Measurements from ENCODE around the gene F5. TPM values are rescaled to one million over a fixed set of nuclear protein-coding genes. Genes with fewer than 3 reads are reported as not detected.

F5 gene
- total RNA-seq, 1 donor: not detected

DNA sequence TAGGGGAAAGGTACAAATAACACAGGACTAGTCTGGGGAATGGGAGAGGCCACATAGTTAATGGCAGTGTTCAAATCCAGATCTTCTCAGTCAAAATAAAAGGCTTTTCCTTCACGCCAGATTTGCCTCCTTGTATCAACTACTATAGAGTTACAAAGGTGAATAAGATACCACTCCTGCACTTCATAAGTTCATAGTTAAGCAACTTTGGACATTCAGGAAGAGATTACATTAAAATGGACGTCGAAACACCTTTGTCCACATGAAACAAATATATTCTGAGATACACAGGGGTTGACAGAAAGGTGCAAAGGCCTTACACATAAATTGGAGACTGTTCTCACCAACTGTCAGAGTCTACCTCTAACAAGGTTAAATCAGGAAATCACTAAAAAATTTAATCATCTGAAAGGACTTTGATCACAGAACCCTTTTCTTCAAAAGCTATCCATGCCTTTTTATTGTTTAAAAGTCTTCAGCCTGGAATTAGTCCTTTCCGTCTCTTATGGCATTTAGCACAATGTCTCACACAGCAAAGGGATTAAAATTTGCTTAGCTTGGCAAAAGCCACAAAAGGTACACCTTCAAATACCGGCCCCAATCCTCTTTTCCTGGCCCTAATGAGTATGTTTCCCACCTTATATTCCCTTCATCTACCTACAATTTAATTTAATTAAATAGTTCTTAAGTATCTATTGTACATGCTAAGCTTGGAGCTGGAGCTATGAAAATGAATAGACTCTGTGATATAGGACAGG is 8.1 kb downstream of the F5 start:
- peaks cover 3% of the 10 kb centered on the region for H3K27me3 ChIP-seq (ENCODE audit: insufficient read depth, low read length)
- no peak overlapping the region for H3K4me3 ChIP-seq (ENCODE audit: insufficient read depth, low read length)
- no peak for DNase-seq (ENCODE audit: insufficient read length, low spot score, missing footprints)
- H3K4me2 ChIP-seq (ENCODE audit: insufficient read depth, low read length): no peak overlapping the region
- no peaks in the 10 kb centered on the region for H4K20me1 ChIP-seq (ENCODE audit: insufficient read depth, low read length)
- H3K36me3 ChIP-seq (ENCODE audit: insufficient read depth, low read length): no peaks in the 10 kb centered on the region
- no peaks in the 10 kb centered on the region for H3K79me2 ChIP-seq (ENCODE audit: insufficient read depth, low read length)
- no peaks in the 10 kb centered on the region for H3K4me1 ChIP-seq (ENCODE audit: insufficient read depth, low read length)
- H3K9me3 ChIP-seq (ENCODE audit: low read depth, low read length): no peaks in the 10 kb centered on the region
- TF ChIP-seq, protein P1, sequence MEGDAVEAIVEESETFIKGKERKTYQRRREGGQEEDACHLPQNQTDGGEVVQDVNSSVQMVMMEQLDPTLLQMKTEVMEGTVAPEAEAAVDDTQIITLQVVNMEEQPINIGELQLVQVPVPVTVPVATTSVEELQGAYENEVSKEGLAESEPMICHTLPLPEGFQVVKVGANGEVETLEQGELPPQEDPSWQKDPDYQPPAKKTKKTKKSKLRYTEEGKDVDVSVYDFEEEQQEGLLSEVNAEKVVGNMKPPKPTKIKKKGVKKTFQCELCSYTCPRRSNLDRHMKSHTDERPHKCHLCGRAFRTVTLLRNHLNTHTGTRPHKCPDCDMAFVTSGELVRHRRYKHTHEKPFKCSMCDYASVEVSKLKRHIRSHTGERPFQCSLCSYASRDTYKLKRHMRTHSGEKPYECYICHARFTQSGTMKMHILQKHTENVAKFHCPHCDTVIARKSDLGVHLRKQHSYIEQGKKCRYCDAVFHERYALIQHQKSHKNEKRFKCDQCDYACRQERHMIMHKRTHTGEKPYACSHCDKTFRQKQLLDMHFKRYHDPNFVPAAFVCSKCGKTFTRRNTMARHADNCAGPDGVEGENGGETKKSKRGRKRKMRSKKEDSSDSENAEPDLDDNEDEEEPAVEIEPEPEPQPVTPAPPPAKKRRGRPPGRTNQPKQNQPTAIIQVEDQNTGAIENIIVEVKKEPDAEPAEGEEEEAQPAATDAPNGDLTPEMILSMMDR (IDR thresholded peaks at IDR 0.05; ENCODE audit: extremely low read depth, low read depth, low read length): no peak
- H3K27ac ChIP-seq (ENCODE audit: low read depth, low read length): no peak overlapping the region
- no peak overlapping the region for H2AFZ ChIP-seq (ENCODE audit: low read length)

DNA sequence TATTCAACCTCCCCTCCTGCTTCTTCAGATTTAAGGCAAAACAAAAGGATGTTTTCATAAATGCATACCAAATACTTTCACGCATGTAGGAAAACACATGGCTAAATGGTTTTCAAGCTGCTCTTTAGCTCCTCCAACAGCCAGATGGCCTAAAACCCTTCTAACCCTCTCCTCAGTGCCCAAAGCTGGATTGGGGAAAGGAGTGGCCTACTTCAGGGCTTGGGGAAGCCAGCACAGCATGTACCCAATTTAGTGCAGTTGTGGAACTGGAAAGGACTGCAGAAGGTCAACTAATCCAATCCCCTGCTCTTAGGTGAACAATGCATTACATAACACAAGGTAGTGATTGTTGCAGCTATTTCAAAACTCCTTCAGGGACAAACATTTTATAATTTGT is 9.3 kb downstream of the F5 start:
- H4K20me1 ChIP-seq (ENCODE audit: insufficient read depth, low read length): no peaks in the 10 kb centered on the region
- no peak for DNase-seq (ENCODE audit: insufficient read length, low spot score, missing footprints)
- H3K27me3 ChIP-seq (ENCODE audit: insufficient read depth, low read length): no peaks in the 10 kb centered on the region
- H3K79me2 ChIP-seq (ENCODE audit: insufficient read depth, low read length): no peaks in the 10 kb centered on the region
- H3K9me3 ChIP-seq (ENCODE audit: low read depth, low read length): no peaks in the 10 kb centered on the region
- H2AFZ ChIP-seq (ENCODE audit: low read length): no peak overlapping the region
- no peaks in the 10 kb centered on the region for H3K4me1 ChIP-seq (ENCODE audit: insufficient read depth, low read length)
- TF ChIP-seq, protein P1 (IDR thresholded peaks at IDR 0.05; ENCODE audit: extremely low read depth, low read depth, low read length): no peak
- H3K27ac ChIP-seq (ENCODE audit: low read depth, low read length): no peak overlapping the region
- no peak overlapping the region for H3K4me2 ChIP-seq (ENCODE audit: insufficient read depth, low read length)
- H3K36me3 ChIP-seq (ENCODE audit: insufficient read depth, low read length): no peaks in the 10 kb centered on the region
- H3K4me3 ChIP-seq (ENCODE audit: insufficient read depth, low read length): no peak overlapping the region

DNA sequence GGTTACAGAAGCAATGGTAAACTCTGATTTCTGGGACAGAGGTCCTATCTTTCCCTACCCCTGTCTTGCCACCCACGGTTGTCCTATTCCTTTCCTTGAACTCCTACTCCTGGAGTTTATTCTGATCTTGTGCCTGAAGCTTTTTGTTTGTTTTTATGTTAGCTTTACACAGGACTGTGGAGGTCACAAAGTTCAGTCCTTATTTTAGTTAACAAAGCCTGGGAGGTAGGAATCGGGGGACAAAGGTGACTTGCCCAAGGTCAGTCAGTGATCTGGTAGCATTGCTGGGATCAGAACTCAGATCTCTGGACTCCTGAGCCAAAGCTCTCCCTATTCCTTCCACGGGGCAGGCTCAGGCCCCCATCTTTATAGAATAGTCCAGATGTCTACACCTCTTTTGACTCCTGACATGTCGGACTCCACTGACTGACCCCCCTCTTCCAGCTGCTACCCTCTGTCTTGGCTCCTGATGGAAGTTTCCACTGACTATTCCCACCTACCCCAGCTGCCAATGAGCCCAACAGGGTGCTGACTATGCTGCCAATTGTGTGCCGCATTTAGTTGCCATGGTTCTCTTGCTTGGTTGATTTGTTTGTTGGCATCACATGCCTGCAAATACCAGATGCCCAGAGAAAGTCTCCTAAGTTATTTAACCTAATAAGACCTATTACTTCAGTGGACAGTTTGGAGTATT is 9.9 kb downstream of the F5 start:
- H3K4me1 ChIP-seq (ENCODE audit: insufficient read depth, low read length): no peaks in the 10 kb centered on the region
- TF ChIP-seq, protein P1 (IDR thresholded peaks at IDR 0.05; ENCODE audit: extremely low read depth, low read depth, low read length): no peak
- H3K9me3 ChIP-seq (ENCODE audit: low read depth, low read length): no peaks in the 10 kb centered on the region

DNA sequence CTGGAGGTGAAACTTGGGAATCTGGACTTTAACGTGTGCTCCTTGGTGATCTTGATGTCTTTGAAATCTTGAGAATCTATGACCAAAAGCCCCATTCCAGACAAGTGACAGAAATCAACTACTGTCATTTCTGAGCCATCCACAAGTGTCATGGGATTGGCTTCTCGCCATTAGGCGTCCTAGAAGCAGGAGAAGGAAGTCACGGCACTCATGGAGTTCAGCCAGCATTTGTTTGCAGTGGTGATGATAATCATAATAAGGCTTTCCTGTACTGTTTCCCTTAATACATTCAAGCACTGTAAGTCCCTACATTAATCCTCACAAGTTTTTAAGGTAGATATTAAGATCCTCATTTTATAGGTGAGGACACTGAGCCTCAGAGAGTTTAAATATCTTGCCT is 11.9 kb downstream of the F5 start:
- no peak for DNase-seq (ENCODE audit: insufficient read length, low spot score, missing footprints)
- Histone ChIP-seq H3K27me3 (ENCODE audit: insufficient read depth, low read length) (no peaks in the 10 kb centered on the region), H3K4me2 (ENCODE audit: insufficient read depth, low read length) (no peak overlapping the region), H2AFZ (ENCODE audit: low read length) (no peak overlapping the region), H3K9me3 (ENCODE audit: low read depth, low read length) (no peaks in the 10 kb centered on the region), H3K79me2 (ENCODE audit: insufficient read depth, low read length) (no peaks in the 10 kb centered on the region), H3K4me3 (ENCODE audit: insufficient read depth, low read length) (no peak overlapping the region), H3K4me1 (ENCODE audit: insufficient read depth, low read length) (no peaks in the 10 kb centered on the region), H3K27ac (ENCODE audit: low read depth, low read length) (no peak overlapping the region), H3K36me3 (ENCODE audit: insufficient read depth, low read length) (no peaks in the 10 kb centered on the region), H4K20me1 (ENCODE audit: insufficient read depth, low read length) (no peaks in the 10 kb centered on the region)
- TF ChIP-seq, protein P1 (IDR thresholded peaks at IDR 0.05; ENCODE audit: extremely low read depth, low read depth, low read length): no peak

More for the DNA sequence above, 9.9 kb downstream of the F5 start:
- no peak overlapping the region for H3K27ac ChIP-seq (ENCODE audit: low read depth, low read length)
- H2AFZ ChIP-seq (ENCODE audit: low read length): no peak overlapping the region
- H3K4me2 ChIP-seq (ENCODE audit: insufficient read depth, low read length): no peak overlapping the region
- no peaks in the 10 kb centered on the region for H3K27me3 ChIP-seq (ENCODE audit: insufficient read depth, low read length)
- H3K36me3 ChIP-seq (ENCODE audit: insufficient read depth, low read length): no peaks in the 10 kb centered on the region
- no peaks in the 10 kb centered on the region for H3K79me2 ChIP-seq (ENCODE audit: insufficient read depth, low read length)
- no peaks in the 10 kb centered on the region for H4K20me1 ChIP-seq (ENCODE audit: insufficient read depth, low read length)
- no peak overlapping the region for H3K4me3 ChIP-seq (ENCODE audit: insufficient read depth, low read length)
- no peak for DNase-seq (ENCODE audit: insufficient read length, low spot score, missing footprints)

All from osteoblast (primary cell).